ENCODE data around the gene CAMTA1. TPM values are rescaled to one million over a fixed set of nuclear protein-coding genes. Genes with fewer than 3 reads are reported as not detected.

The CAMTA1 gene
- total RNA-seq, 1 experiment from 2014 or later = 85.2 TPM

GRCh38 chr1:7560128-7560527 is 774.9 kb downstream of the CAMTA1 start:
- no TSS peak for BruUV-seq (replicated peaks)
- no peak overlapping the region for H3K27ac ChIP-seq (ENCODE audit: low read depth, low read length, poor library complexity, severe bottlenecking)
- no peaks in the 10 kb centered on the region for H3K9me3 ChIP-seq (ENCODE audit: low read depth, low read length, poor library complexity, severe bottlenecking)
- no peak for DNase-seq (ENCODE audit: low spot score)
- H3K4me3 ChIP-seq (ENCODE audit: low read depth, low read length, poor library complexity, severe bottlenecking) = no peak overlapping the region
- intact Hi-C loops (cut with micrococcal nuclease; ENCODE audit: unreplicated experiment) = no loop called here
- ChIA-PET CTCF (no interaction called here), POLR2A (ENCODE audit: low non-redundant PET) (no interaction called here)
- no peaks in the 10 kb centered on the region for H3K36me3 ChIP-seq (ENCODE audit: insufficient read depth, low read length, poor library complexity, severe bottlenecking)
- no peaks in the 10 kb centered on the region for H3K27me3 ChIP-seq (replicated peaks; ENCODE audit: insufficient read depth, low read depth, low read length, poor library complexity)
- H3K4me1 ChIP-seq (ENCODE audit: insufficient read depth, low read length, poor library complexity, severe bottlenecking) = no peaks in the 10 kb centered on the region
- no peak for TF ChIP-seq EZH2 (IDR thresholded peaks at IDR 0.05; ENCODE audit: borderline replicate concordance, low read depth, low read length, poor library complexity, severe bottlenecking)
- TF ChIP-seq, protein P1, sequence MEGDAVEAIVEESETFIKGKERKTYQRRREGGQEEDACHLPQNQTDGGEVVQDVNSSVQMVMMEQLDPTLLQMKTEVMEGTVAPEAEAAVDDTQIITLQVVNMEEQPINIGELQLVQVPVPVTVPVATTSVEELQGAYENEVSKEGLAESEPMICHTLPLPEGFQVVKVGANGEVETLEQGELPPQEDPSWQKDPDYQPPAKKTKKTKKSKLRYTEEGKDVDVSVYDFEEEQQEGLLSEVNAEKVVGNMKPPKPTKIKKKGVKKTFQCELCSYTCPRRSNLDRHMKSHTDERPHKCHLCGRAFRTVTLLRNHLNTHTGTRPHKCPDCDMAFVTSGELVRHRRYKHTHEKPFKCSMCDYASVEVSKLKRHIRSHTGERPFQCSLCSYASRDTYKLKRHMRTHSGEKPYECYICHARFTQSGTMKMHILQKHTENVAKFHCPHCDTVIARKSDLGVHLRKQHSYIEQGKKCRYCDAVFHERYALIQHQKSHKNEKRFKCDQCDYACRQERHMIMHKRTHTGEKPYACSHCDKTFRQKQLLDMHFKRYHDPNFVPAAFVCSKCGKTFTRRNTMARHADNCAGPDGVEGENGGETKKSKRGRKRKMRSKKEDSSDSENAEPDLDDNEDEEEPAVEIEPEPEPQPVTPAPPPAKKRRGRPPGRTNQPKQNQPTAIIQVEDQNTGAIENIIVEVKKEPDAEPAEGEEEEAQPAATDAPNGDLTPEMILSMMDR (conservative IDR thresholded peaks at IDR 0.05; ENCODE audit: low read depth, low read length) = no peak

- ChIA-PET CTCF (no interaction called here), POLR2A (ENCODE audit: low non-redundant PET) (no interaction called here)
- intact Hi-C loops (cut with micrococcal nuclease; ENCODE audit: unreplicated experiment) = no loop called here
- BruUV-seq (replicated peaks) = no TSS peak
- TF ChIP-seq, protein P1 (conservative IDR thresholded peaks at IDR 0.05; ENCODE audit: low read depth, low read length) = no peak
- TF ChIP-seq EZH2 (IDR thresholded peaks at IDR 0.05; ENCODE audit: borderline replicate concordance, low read depth, low read length, poor library complexity, severe bottlenecking) = no peak
- no peaks in the 10 kb centered on the region for H3K4me1 ChIP-seq (ENCODE audit: insufficient read depth, low read length, poor library complexity, severe bottlenecking)
- no peaks in the 10 kb centered on the region for H3K9me3 ChIP-seq (ENCODE audit: low read depth, low read length, poor library complexity, severe bottlenecking)
- no peak for DNase-seq (ENCODE audit: low spot score)
- no peaks in the 10 kb centered on the region for H3K36me3 ChIP-seq (ENCODE audit: insufficient read depth, low read length, poor library complexity, severe bottlenecking)
- H3K4me3 ChIP-seq (ENCODE audit: low read depth, low read length, poor library complexity, severe bottlenecking) = no peak overlapping the region
- H3K27ac ChIP-seq (ENCODE audit: low read depth, low read length, poor library complexity, severe bottlenecking) = no peak overlapping the region
- H3K27me3 ChIP-seq (replicated peaks; ENCODE audit: insufficient read depth, low read depth, low read length, poor library complexity) = no peaks in the 10 kb centered on the region
Observed at GRCh38 chr1:7560601-7561181, 775.4 kb downstream of the CAMTA1 start.

DNA sequence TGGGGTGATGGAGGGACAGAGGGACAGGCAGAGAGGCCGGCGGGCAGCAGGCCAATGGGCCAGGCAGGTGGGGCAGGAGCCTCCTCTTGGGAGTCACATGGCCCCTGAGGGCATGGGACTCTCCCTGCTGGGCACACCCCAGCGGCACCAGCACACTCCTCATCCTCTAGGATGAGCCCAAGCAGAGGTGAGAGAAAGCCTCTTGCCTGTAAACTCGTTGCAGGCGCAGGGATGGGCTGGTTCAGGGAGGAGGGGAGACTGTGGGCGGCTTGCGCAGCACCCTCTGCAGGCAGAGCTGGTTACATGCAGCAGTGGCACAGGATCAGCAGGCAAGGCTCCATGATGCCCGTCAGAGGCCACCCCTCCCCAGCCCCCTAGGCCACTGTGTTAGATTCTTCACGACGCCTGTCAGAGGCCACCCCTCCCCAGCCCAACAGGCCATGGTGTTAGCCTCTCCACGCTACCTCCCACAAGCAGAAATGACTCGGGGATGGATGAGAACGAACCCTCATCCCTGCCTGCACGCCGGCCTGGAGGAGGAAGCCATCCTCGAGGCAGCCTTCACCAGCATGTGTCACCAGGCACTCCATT is 776.2 kb downstream of the CAMTA1 start:
- POLR2A ChIA-PET (ENCODE audit: low non-redundant PET) = interaction anchor here (0.6 kb wide), 1 partner anchor 12 kb away, joined by 5 read pairs; no protein-coding TSS in a partner anchor
- Histone ChIP-seq H3K4me3 (ENCODE audit: low read depth, low read length, poor library complexity, severe bottlenecking) (no peak overlapping the region), H3K36me3 (ENCODE audit: insufficient read depth, low read length, poor library complexity, severe bottlenecking) (no peaks in the 10 kb centered on the region), H3K9me3 (ENCODE audit: low read depth, low read length, poor library complexity, severe bottlenecking) (no peaks in the 10 kb centered on the region), H3K27me3 (replicated peaks; ENCODE audit: insufficient read depth, low read depth, low read length, poor library complexity) (no peaks in the 10 kb centered on the region), H3K27ac (ENCODE audit: low read depth, low read length, poor library complexity, severe bottlenecking) (no peak overlapping the region), H3K4me1 (ENCODE audit: insufficient read depth, low read length, poor library complexity, severe bottlenecking) (no peaks in the 10 kb centered on the region)
- peak; percentile 63 for DNase-seq (ENCODE audit: low spot score)
- intact Hi-C loops (cut with micrococcal nuclease; ENCODE audit: unreplicated experiment) = no loop called here
- no TSS peak for BruUV-seq (replicated peaks)
- TF ChIP-seq, protein P1 (conservative IDR thresholded peaks at IDR 0.05; ENCODE audit: low read depth, low read length) = peak; percentile 77
- no peak for TF ChIP-seq EZH2 (IDR thresholded peaks at IDR 0.05; ENCODE audit: borderline replicate concordance, low read depth, low read length, poor library complexity, severe bottlenecking)
- CTCF ChIA-PET = interaction anchor here (0.6 kb wide), 1 partner anchor 348 kb away, joined by 6 read pairs; no protein-coding TSS in a partner anchor

Measured in A673 (cell line).